HG03039 (cell line): Measurements from ENCODE around the gene OPCML.

ENCODE experiments used
- ATAC-seq: cut with Tn5 transposase; IDR thresholded peaks from one replicate; pipeline ENCODE4 v1.9.1; 2021; ENCODE audit warnings: mild to moderate bottlenecking, moderate library complexity; ENCODE audit not compliant: unreplicated experiment

Gene OPCML

DNA sequence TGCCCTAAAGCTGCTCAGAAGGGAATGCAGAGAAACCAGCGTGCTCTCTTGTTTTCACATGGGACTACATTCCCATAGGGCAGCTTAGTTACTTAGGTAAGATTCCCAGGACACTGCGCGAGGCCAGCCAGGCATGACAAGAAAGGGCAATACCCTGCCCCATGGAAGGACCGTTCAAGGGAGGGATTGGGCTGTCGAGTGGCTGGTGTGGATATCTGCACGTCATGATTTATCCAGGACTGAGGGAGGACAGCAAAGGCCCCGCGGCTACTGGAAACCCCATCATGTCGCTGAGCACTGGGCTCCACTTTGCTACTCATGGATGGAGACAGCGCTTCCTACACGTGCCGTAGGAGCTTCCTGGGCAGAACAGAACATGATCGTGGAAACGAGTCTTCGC, 169.4 kb downstream of the OPCML start:
- no peak for ATAC-seq

DNA sequence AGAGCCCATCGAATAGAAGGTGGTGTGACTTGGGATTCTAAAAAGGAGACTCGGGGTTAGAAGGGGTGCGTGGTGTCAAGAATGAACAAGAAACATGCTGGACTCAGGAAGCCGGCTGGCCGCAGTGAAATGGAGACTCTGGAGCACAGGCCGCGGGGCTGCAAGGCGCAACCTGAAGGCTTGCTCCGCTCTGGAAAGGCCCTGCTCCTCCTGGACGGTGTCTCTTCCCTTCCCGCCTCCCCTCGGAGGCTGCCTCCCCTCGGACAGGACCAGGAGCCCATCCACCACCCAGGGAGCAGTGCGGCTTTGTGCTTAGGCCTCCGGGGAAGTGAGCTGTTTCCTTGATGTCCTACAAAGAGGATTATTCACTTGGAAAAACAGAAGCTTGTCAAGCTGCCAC, 170.1 kb downstream of the OPCML start:
- ATAC-seq, result no peak

DNA sequence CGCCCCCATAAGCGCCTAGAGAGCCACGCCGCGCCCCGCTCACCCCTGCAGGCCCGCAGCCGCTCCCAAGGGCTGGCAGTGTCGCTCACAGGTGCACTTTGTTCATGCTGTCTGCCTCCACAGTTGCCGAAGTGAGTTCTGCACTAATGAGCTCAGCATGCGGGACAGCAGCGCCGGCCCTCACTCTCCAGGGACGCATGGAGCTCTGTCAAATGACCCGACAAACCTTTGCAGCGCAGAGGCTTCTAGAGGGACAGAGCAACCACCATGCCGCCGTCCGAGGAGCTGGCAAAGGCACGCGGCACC, 170.7 kb downstream of the OPCML start:
- no peak for ATAC-seq

DNA sequence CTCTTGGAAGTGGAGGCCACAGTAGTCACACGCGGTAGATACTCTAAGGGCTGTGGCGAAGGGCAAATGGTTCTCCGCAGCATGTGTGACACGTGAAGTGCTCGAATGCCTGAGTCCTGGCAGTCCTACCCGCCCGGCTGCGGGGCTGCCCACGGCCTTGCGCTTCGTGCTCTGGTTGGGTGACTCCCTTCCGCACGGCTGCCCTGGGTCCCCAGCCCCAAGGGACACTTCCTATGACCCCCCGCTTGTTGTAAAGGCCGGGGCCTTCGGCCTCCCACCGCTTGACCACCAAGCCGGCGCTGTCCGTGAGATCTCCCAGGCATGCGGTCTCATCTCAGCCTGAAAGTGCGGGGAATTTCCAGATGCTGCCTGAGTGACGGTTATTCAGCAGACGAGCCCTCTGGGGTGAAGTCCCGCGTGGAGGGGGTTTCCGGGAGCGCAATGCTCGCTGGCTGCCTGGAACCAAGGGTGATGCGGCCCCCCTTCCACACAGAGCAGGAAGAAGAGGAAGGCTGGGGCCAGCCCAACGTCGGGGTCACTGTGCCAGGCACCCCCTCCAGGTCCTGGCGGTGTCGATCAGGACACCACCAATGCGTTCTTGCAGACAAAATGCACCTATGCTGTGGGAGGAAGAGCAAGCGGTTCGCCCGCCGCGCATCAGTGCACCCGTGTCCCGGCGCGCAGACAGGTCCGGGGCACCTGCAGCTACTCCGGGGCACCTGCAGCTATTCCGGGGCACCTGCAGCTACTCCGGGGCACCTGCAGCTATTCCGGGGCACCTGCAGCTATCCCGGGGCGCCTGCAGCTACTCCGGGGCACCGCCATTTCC, 171.2 kb downstream of the OPCML start:
- ATAC-seq, result no peak

DNA sequence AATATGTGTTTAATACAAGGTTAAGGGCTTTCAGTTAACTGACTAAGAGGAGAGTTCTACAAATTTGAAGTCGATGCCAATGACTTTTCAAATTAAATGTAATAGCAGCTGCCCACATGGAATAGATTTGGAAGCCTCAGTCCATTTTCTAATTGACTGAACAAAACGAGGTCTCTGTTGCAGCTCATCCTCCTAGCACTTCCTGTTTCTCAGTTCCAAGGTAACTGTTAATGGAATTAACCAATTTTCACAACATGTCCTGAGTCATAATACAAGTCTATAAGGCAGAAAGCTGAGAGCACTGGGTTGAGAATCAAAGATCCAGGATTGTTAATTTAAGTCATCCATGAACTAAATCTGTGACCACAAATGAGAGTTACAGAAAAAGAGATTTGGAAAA, 177.2 kb downstream of the OPCML start:
- no peak for ATAC-seq

DNA sequence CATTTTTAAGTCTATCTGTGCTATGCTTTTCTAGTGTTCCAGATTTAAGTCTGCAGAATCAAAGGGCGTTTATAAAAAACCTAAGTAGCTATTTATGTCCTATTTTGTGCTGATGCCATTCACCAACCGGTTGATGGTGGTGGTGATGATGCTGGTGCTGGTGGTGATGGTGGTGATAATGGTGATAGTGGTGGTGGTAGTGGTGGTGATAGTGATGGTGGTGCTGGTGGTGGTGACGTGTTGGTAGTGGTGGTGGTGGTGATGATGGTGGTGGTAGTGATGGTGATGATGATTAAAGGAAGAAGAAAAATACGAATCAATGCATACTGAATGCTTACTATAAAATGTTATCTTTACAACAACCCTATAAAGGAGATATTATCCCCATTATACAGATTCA, 178.2 kb downstream of the OPCML start:
- no peak for ATAC-seq

DNA sequence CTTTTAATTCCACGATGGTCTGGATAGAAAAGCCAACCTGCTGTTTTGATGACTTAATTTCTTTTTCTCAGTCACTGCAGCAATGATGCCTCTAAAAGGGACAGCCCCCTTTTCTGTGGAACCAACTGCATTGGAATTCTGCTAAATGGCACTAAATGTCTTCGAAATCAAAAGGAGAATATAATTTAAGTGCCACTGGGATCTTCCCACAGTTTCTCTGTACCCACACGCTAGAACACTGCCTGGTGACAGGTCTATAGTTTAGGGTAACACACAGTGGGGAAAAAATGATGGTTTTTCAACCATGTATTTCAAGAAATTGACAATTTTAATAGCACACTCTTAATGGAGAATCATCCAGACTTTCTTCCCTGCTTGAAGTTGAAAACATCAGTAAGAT, 182.3 kb downstream of the OPCML start:
- ATAC-seq, result no peak

DNA sequence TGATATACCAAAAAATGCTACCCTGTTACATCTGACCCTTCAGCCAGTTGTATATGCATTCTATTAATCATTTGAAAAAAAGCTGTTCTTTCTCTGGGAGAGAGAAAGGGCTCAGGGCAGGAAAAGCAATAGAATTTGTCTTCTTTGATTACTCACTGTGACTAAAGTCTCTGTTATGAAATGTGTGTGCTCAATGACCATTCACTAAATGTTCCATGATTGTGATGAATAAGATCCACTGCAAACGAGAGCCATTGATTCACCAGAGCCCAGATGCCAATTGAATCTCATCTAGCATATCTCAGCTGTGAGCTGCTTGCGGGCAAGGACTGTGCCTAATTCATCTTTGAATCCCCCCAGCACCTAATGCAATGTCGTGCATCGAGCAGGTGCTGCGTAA, 184.3 kb downstream of the OPCML start:
- ATAC-seq, result no peak

DNA sequence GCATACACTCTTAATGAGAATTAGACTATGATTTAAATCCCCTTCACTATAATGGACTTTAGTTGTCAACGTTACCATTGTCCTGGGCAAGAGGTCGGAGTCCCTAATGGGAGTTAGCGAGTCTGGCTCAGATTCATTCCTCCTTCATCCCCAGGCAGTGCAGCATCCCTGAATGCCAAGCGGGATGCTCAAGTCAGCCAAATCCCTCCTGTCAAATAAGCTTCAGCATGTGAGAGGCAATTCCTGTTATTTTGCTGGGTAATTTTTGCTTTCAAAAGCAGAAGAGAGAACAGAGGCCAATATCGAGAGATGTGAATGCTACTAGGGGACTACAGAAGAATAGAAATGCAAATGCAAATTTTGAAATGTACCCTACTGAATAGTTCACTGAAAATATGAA, 186.2 kb downstream of the OPCML start:
- no peak for ATAC-seq

DNA sequence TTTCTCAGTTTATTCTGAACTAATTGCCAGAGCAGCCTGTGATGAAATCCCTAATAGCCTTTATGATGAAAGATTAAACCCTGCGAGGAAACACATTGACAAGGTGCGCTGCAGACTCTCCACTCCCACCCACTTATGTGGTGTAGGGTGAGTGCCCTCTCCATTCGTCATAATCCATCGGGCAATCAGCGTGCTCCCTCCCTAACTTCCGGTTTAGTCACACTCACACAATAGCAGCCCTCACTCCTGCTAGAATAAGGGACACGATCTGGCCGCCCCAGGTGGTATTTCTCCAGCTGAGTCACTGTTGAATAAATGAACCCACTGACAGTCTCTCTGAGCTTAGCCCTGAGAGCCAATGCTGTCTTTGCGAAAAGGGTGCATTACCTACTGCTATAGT, 188.3 kb downstream of the OPCML start:
- ATAC-seq, result no peak

DNA sequence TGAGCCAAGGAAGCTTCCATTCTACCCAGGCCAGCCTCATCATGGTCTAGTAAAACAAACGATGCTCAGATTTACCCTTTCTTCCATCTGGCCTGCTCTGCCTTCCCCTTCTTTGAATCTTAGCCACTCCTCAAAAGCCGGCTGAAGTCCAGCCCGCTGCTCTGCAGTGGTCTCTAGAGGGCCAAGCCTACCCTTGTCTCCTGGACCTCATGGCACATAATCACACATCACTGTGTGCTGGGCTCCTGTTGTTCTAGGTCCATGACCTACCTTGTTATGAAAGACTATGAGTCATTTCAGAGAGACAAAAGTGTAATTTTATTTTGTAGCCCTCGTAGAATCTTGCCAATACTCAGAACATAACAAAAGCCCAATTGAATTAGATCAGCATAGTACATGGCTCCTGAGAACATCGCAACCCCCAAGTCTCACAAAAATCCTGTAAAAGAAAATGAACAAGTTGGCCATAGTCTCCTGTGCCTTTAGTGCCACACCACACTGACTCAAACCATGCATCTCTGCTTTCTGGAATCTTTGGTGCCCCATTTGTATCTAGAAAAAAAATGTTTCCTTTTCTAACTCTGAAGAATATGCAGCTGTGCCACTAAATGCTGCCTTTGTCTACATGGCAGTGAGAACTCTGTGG, 192.7 kb downstream of the OPCML start:
- no peak for ATAC-seq

DNA sequence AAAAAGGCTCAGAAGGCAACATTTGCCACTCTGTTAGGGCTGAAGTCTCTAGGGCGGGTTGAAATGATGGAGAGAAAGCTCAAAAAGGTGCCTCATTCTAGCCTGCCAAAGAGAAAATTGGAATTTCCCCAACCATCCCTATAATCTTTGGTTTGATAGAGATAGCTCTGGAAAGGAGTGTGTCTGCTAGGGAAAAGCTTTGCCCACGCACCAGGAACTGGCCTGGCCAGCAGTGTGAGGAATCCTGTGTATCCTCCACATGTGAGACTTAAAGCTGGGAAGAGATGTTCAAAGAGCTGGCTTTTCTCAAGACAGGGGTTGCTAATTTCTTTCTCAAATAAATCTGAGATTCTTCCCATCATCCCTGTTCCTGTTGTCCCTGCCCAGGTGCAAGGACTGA, 193.7 kb downstream of the OPCML start:
- no peak for ATAC-seq

DNA sequence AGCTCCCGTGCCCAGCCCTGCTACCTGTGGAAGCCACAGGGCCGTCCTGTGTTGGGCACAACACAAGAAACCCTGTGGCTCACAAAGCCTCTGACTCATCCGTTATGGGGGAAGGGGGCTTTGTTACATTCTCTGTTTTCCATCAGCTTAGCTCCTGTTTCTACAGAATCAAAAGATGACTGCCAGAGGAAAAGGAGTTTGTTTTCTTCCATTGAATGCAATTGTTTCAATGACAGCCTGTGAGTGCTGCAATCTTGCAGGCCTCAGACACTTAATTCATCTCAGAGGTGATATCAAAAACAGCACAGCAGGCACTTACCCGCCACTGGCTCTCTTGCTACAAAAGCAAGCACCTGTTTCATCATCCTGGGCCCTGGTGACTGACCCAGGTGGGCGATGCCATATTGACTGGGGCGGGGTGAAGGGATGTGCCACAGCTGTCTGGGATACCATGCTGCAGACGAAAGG, 194.3 kb downstream of the OPCML start:
- ATAC-seq, result no peak

DNA sequence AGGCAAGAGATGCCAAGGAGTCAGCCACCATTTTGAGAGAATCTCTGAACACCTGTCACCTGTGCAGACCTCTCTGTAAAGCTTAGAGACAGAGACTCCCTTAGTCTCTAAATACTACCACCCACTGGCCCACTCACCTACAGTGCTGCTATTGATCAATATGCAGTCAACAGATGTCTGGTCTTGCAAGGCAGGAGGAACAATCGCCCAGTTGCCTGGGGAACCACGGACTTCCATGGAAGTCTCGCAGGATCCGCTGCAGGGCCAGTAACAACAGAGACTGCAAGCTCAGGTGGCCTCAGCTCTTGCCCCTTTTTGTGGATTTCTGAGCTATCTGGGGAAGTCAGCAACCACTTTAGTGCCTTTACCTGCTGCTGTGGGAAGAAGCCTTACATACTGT, 195.1 kb downstream of the OPCML start:
- ATAC-seq, result no peak

DNA sequence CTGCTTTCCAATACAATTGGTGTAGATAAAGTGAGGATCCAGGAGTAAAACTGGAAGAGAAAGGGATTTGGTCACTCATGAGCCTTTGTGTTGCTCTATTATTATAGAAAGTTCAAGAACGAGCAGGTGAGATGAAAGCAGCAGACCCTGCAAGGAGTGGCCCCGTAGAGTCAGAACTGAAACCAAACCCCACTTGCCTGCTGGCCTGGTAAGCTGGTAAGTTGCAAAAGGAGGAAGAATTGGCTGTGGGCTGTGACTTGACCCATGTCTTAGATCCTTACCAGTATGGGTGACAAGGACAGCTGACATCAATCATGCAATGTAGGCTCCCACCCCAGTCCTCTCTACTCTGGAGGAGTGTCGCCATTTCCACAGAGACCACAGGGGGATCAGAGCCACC, 201.3 kb downstream of the OPCML start:
- ATAC-seq, result no peak

DNA sequence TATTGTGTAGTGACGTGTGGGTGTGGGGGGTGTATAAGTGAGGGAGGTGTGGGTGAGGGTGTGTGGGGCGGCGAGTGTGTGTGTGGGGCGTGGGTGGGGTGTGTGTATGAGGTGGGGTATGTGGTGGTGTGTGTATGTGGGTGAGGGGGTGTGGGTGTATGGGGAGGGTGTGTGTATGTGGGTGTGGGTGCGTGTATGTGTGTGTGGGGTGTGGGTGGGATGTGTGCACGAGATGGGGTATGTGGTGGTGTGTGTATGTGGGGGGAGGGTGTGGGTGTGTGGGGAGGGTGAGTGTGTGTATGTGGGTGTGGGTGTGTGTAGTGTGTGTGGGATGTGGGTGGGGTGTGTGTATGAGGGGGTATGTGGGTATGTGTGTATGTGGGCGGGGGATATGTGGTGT, 205.5 kb downstream of the OPCML start:
- ATAC-seq, result no peak

DNA sequence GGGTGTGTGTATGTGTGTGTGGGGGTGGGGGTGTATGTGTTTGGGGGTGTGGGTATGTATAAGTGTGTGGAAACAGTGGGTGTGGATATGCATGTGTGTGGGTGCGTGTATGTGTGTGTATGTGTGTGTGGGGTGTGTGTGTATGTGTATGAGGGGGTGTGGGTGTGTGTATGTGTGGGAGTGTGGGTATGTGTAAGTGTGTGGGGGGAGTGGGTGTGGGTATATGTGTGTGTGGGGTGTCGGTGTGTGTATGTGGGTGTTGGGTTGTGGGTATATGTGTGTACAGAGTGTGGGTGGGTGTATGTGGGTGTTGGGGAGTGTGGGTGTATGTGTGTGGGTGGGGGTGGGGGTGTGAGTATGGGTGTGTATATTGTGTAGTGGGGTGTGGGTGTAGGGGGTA, 206.0 kb downstream of the OPCML start:
- ATAC-seq, result no peak

DNA sequence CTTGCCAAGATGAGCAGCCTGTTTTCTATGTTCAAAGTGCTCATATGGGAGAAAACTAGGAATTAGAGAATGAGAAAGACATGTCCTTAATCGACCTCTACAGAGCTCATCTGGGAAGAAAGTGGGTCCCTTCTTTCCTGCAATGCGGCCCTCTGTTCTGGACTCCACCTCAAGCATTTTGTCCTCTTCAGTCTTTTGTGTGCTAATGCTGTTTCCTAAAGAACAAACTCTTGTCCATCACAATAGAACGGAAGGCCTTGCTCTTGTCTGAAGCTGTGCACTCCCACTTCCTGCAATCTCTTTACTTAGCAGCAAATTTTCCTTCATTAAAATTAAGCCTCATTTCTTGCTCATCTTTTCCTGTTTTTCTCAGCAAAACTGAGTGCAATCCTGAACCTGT, 206.6 kb downstream of the OPCML start:
- no peak for ATAC-seq

DNA sequence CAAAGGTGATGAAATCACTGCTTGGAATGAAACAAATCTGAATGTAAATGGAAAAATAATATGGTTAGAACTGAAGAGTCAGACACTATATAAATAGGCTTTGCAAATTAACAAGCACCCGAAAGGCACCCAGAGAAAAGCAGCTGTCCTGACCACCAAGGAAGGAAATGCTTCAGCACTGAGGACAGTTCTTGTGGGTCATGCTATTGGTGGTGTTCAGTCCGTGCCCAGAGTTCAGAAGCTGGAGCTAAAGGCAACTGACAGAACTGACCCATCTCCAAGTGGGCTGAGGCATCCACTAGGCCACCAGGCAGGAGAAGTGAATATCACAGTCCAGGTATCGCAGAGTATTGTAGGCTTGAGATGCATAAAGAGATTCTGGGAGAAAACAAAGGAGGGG, 208.9 kb downstream of the OPCML start:
- ATAC-seq, result no peak

DNA sequence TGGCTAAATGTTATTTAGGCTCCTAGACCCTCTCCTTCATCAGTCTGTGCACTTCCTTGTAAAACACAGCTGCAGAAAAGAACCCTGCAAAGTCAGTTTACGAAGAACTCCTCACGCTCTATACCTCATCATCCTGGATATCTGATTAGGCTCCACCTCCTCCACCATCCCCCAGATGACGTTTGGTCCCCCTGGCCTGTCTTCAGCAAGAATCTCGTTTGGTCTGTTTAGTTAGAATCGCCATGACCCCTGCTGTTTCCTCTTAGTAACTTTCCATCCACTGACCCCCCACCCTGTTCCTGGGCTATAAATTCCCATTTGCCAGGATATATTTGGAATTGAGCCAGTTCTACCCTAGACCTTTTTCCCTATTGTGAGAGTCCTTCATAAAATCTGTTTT, 214.1 kb downstream of the OPCML start:
- no peak for ATAC-seq

DNA sequence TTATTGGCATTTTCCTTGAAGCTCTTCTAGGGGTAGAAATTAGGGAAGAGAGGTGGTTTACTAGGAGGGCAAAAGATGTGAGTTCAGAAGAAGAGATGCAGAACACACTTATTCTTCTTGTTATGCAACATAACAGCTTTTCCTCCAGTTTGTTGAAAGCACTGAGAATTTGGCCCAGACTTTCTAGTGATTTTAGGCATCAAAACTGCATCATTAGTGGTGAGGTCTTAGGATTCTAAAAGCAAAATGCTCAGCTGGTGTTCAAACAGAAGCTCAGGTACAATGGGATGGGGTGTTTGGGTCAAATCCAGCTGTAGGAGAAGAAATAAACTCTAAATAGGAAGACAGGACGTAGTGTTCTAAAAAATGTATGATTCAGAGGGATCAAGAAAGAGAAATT, 221.1 kb downstream of the OPCML start:
- no peak for ATAC-seq

DNA sequence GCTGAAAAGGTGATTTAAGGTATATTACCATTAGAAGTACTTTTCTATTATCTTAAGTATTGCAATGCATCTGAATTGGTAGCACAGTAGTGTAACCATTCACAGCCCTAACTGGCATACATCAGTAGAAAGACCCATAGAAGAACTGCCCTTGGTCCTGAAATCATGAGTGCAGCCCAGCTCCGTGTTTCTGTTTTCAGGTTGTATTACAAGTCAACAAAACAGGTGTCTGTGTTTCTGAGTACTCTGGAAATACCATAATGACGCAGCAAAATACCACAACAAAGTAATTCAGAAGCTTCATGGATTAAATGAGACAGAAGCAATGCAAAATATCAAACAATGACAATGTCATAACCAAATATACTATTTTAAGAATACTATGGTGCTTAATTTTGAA, 226.3 kb downstream of the OPCML start:
- no peak for ATAC-seq
